Panc1 (cell line): Measurements from ENCODE around the gene LMBRD2. TPM values are rescaled to one million over a fixed set of nuclear protein-coding genes. Genes with fewer than 3 reads are reported as not detected.

Source experiments
- ATAC-seq: fragments of 200-7000 bp; cut with Tn5 transposase; 2 replicates; pipeline ENCODE4 v1.9.1; 2020; ENCODE audit warnings: mild to moderate bottlenecking, moderate library complexity
- BruUV-seq: library from RNA; stranded (reverse); fragments of 400-500 nt; replicated peaks from 2 replicates; lab custom pipeline; 2021; lab: Mats Ljungman, UMichigan
- CTCF ChIA-PET: fragments of 300-600 bp; sonication (Branson Sonifier 250); formaldehyde crosslinking; loops from one replicate; lab custom pipeline; 2022; ENCODE audit warnings: antibody characterized with exemption; lab: Charles Lee
- POLR2A ChIA-PET: fragments of 300-600 bp; sonication (Branson Sonifier 250); formaldehyde crosslinking; loops from one replicate; lab custom pipeline; 2022; ENCODE audit warnings: antibody characterized with exemption; lab: Charles Lee
- DNase-seq: peaks from one replicate; pipeline ENCODE4 v3.0.0-alpha.2; 2010; ENCODE audit warnings: low read depth, low spot score
- H3K27ac ChIP-seq: 2 replicates; pipeline ENCODE4 v1.5.1; 2011; ENCODE audit warnings: mild to moderate bottlenecking, low read length, inconsistent platforms
- H3K27me3 ChIP-seq: fragments of 200-500 bp; sonication (Bioruptor generic); 2 replicates; pipeline ENCODE4 v1.6.0; 2014; ENCODE audit warnings: low read length, inconsistent platforms; ENCODE audit not compliant: control insufficient read depth, insufficient read depth
- H3K36me3 ChIP-seq: fragments of 200-500 bp; sonication (Bioruptor generic); 2 replicates; pipeline ENCODE4 v1.5.1; 2014; ENCODE audit warnings: inconsistent platforms, mild to moderate bottlenecking, low read length, moderate library complexity; ENCODE audit not compliant: control insufficient read depth, insufficient read depth
- H3K4me1 ChIP-seq: 2 replicates; pipeline ENCODE4 v1.5.1; 2011; ENCODE audit warnings: inconsistent platforms, mild to moderate bottlenecking, low read length, moderate library complexity; ENCODE audit not compliant: control insufficient read depth, insufficient read depth
- H3K4me3 ChIP-seq, 2 experiments: 2 replicates each; pipeline ENCODE4 v1.5.1; 2011 to 2012; ENCODE audit warnings: low read depth in 2 of 2, low read length in 2 of 2, mild to moderate bottlenecking in 2 of 2, inconsistent platforms in 1 of 2, moderate library complexity in 1 of 2
- H3K9me3 ChIP-seq: fragments of 200-500 bp; sonication (Bioruptor generic); 2 replicates; pipeline ENCODE4 v1.5.1; 2014; ENCODE audit warnings: low read depth, mild to moderate bottlenecking, inconsistent platforms, low read length, moderate library complexity; ENCODE audit not compliant: control insufficient read depth, insufficient read depth
- CTCF ChIP-seq: fragments of 450-650 bp; IDR thresholded peaks from 2 replicates; pipeline ENCODE4 v1.5.1; 2017; ENCODE audit warnings: mild to moderate bottlenecking
- POLR2AphosphoS5 ChIP-seq: IDR thresholded peaks from 2 replicates; pipeline ENCODE4 v1.6.1; 2012; ENCODE audit warnings: mild to moderate bottlenecking, low read depth, low read length, moderate library complexity
- SIN3A ChIP-seq: IDR thresholded peaks from 2 replicates; pipeline ENCODE4 v1.6.1; 2012; ENCODE audit warnings: low read depth, mild to moderate bottlenecking, low read length, moderate library complexity, borderline replicate concordance; ENCODE audit not compliant: insufficient read depth
- TCF7L2 ChIP-seq: IDR thresholded peaks from 2 replicates; pipeline ENCODE4 v1.6.1; 2011; ENCODE audit warnings: mild to moderate bottlenecking, low read depth, low read length, inconsistent platforms
- in situ Hi-C: cut with HindIII; loops from 2 replicates; pipeline ENCODE4 v1.10.0; 2016; ENCODE audit warnings: low sequenced_read_pairs, low pct_unique_long_range_greater_than_20kb
- intact Hi-C: fragments of 100-400 bp; cut with micrococcal nuclease; formaldehyde crosslinking; loops from one replicate; pipeline ENCODE4 v1.10.0; 2022; ENCODE audit not compliant: unreplicated experiment
- total RNA-seq: library from RNA; stranded (reverse); gene quantifications from one replicate; pipeline ENCODE4 v1.2.1, GENCODE V29; 2021; ENCODE audit not compliant: unreplicated experiment
- TF ChIP-seq, protein P1 (sequence below), 2 experiments: IDR thresholded peaks; 2 replicates each; pipeline ENCODE4 v1.6.1; 2011 to 2012; ENCODE audit warnings: low read depth in 2 of 2, control low read depth in 1 of 2, low read length in 1 of 2, mild to moderate bottlenecking in 1 of 2, moderate library complexity in 1 of 2; ENCODE audit not compliant: insufficient read depth in 1 of 2

LMBRD2 gene
- total RNA-seq, 1 experiment from 2014 or later = 7.1 TPM

GRCh38 chr5:36068751-36069281, 82.9 kb downstream of the LMBRD2 start:
- in situ Hi-C loops = no loop called here
- POLR2A ChIA-PET = no interaction called here
- Histone ChIP-seq H3K9me3 (no peaks in the 10 kb centered on the region), H3K4me3 (no peak overlapping the region), H3K4me1 (no peaks in the 10 kb centered on the region; the same call in 1 of the 2 replicates), H3K36me3 (no peaks in the 10 kb centered on the region), H3K27me3 (peaks cover 21% of the 10 kb centered on the region), H3K27ac (no peak overlapping the region)
- CTCF ChIA-PET = interaction anchor here (0.7 kb wide), 1 partner anchor 9 kb away, joined by 3 read pairs; no protein-coding TSS in a partner anchor
- DNase-seq = no peak
- ATAC-seq = no peak
- no TSS peak for BruUV-seq
- intact Hi-C loops = no loop called here
- TF ChIP-seq SIN3A = no peak
- no peak for TF ChIP-seq CTCF
- TF ChIP-seq, protein P1, sequence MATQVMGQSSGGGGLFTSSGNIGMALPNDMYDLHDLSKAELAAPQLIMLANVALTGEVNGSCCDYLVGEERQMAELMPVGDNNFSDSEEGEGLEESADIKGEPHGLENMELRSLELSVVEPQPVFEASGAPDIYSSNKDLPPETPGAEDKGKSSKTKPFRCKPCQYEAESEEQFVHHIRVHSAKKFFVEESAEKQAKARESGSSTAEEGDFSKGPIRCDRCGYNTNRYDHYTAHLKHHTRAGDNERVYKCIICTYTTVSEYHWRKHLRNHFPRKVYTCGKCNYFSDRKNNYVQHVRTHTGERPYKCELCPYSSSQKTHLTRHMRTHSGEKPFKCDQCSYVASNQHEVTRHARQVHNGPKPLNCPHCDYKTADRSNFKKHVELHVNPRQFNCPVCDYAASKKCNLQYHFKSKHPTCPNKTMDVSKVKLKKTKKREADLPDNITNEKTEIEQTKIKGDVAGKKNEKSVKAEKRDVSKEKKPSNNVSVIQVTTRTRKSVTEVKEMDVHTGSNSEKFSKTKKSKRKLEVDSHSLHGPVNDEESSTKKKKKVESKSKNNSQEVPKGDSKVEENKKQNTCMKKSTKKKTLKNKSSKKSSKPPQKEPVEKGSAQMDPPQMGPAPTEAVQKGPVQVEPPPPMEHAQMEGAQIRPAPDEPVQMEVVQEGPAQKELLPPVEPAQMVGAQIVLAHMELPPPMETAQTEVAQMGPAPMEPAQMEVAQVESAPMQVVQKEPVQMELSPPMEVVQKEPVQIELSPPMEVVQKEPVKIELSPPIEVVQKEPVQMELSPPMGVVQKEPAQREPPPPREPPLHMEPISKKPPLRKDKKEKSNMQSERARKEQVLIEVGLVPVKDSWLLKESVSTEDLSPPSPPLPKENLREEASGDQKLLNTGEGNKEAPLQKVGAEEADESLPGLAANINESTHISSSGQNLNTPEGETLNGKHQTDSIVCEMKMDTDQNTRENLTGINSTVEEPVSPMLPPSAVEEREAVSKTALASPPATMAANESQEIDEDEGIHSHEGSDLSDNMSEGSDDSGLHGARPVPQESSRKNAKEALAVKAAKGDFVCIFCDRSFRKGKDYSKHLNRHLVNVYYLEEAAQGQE (IDR thresholded peaks at IDR 0.05; ENCODE audit: insufficient read depth in 1 of 2, low read depth in 2 of 2, low read length in 1 of 2) = no peak
- no peak for TF ChIP-seq POLR2AphosphoS5
- no peak for TF ChIP-seq TCF7L2

DNA sequence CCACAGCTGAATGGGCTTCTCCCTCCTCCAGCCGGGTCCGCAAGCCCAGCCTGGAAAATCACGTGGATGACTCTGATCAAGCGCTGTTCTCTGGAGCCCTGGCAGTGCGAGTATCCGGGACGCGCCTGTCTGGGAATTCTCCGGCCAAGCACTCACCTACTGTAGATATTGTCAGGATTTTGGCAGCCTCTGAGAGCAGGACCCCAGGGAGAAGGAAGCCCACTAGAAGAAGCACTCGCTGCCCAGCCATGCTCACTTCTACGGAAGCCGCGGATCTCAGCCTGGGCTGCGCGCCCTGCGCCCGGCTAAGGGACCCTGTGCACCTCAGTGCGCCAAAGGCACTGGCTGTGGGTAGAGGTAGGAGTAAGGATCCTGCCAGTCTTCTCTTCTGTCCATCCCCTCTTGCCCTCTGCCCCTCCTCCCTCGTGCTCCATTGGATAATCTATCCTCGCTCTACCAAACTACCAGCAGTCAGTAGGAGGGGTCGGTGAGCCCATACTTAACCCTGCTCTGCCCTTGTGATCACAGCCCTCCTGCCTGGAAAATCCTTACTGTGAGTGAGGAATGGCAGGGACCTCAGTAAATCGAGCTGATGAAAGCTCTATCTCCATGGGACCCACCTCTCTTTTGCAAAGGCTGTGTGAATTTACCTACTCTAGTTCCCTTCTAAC, 85.0 kb downstream of the LMBRD2 start, which contains the start of gene UGT3A2:
UGT3A2 (minus strand) TSS at position 343 of the 671 bp plus-strand sequence; CDS start at position 250, 93 bp downstream.
- no peak within 1 kb of the TSS for H3K27ac ChIP-seq
- peaks cover 21% of the 10 kb centered on the region for H3K27me3 ChIP-seq
- no TSS peak for BruUV-seq
- in situ Hi-C loops = no loop called here
- DNase-seq (no peak), ATAC-seq (peak; percentile 62; the same call in 1 of the 2 replicates)
- no peaks in the 10 kb centered on the region for H3K36me3 ChIP-seq
- TF ChIP-seq TCF7L2 (no peak), SIN3A (no peak), POLR2AphosphoS5 (no peak), CTCF (no peak)
- TF ChIP-seq, protein P1 (IDR thresholded peaks at IDR 0.05; ENCODE audit: insufficient read depth in 1 of 2, low read depth in 2 of 2, low read length in 1 of 2) = no peak
- CTCF ChIA-PET = interaction anchor here (1.6 kb wide), 1 partner anchor 12 kb away, joined by 3 read pairs; no protein-coding TSS in a partner anchor
- no peaks in the 10 kb centered on the region for H3K9me3 ChIP-seq
- POLR2A ChIA-PET = no interaction called here
- H3K4me1 ChIP-seq = no peaks in the 10 kb centered on the region; the same call in 1 of the 2 replicates
- intact Hi-C loops = no loop called here
- H3K4me3 ChIP-seq = peak within 1 kb of the TSS; percentile 12 to 19; a peak in 3 of 4 replicates
